ENCODE data around the gene DTNB. TPM values are rescaled to one million over a fixed set of nuclear protein-coding genes. Genes with fewer than 3 reads are reported as not detected.

The DTNB gene
- total and polyA plus RNA-seq, 2 of the 4 experiments (the other 2 are of a cell fraction), result 3.8 to 5.3 TPM

GRCh38 chr2:25512707-25513106, 160.7 kb downstream of the DTNB start:
- WGBS, 2 experiments (ENCODE audit: extremely low coverage in 2 of 2, insufficient read length in 1 of 2), result 83% methylated on average over 2 of the region's 3 CpGs; no CpG with 5 or more reads in 1 of the 2 experiments
- ChIA-PET CTCF (no interaction called here), POLR2A (ENCODE audit: unreplicated experiment) (no interaction called here)
- H2AK9ac ChIP-seq (replicated peaks; ENCODE audit: low read depth, low read length, poor library complexity), result no peak overlapping the region
- H2BK20ac ChIP-seq (ENCODE audit: low read depth, low read length), result no peak overlapping the region
- H4K91ac ChIP-seq (ENCODE audit: insufficient read depth, low read depth, low read length), result no peak overlapping the region
- 0 out of 2 replicates have a peak, but pooled peaks cover 2% of the 10 kb centered on the region for H3K9me3 ChIP-seq (ENCODE audit: control insufficient read depth, insufficient read depth, low read length)
- no peak overlapping the region for H2AK5ac ChIP-seq (ENCODE audit: low read depth, low read length)
- H3K4me2 ChIP-seq (ENCODE audit: low read depth, low read length), result no peak overlapping the region
- H2BK5ac ChIP-seq (ENCODE audit: low read depth, low read length, poor library complexity, severe bottlenecking), result no peak overlapping the region
- no peak overlapping the region for H3K9ac ChIP-seq (ENCODE audit: low read depth, low read length)
- H3K9me1 ChIP-seq (ENCODE audit: insufficient read depth, low read length), result no peaks in the 10 kb centered on the region
- no peaks in the 10 kb centered on the region for H3K27me3 ChIP-seq (ENCODE audit: control insufficient read depth, insufficient read depth, low read length)
- no peak for DNase-seq
- H3K27ac ChIP-seq (ENCODE audit: insufficient read depth, low read length), result no peak overlapping the region
- H4K20me1 ChIP-seq (ENCODE audit: insufficient read depth, low read length), result no peaks in the 10 kb centered on the region
- no TSS peak for BruUV-seq (replicated peaks)
- H3K4me3 ChIP-seq (ENCODE audit: insufficient read depth, low read depth, low read length), result no peak overlapping the region
- H3K18ac ChIP-seq (ENCODE audit: low read depth, low read length), result no peak overlapping the region
- no peak overlapping the region for H3K14ac ChIP-seq (replicated peaks; ENCODE audit: low read depth, low read length)
- no peaks in the 10 kb centered on the region; the same call in 1 of the 2 replicates for H3K4me1 ChIP-seq (ENCODE audit: control insufficient read depth, insufficient read depth, low read length)
- dilution Hi-C loops (cut with HindIII; ENCODE audit: low sequenced_read_pairs, unreplicated experiment) (no loop called here), intact Hi-C loops (cut with micrococcal nuclease) (no loop called here), in situ Hi-C loops (cut with MboI; ENCODE audit: low sequenced_read_pairs) (no loop called here)
- H4K8ac ChIP-seq (ENCODE audit: low read depth in 2 of 2, low read length in 2 of 2), result no peak overlapping the region
- no peak overlapping the region for H3K23ac ChIP-seq (ENCODE audit: low read depth, low read length)
- no peak overlapping the region for H4K5ac ChIP-seq (ENCODE audit: low read depth, low read length)
- H2BK15ac ChIP-seq (ENCODE audit: low read depth, low read length), result no peak overlapping the region
- no peak overlapping the region for H3K4ac ChIP-seq (ENCODE audit: low read depth, low read length)
- H2AFZ ChIP-seq (replicated peaks; ENCODE audit: low read length, poor library complexity), result no peak overlapping the region
- H3K79me1 ChIP-seq (ENCODE audit: low read depth in 1 of 2, low read length in 2 of 2), result no peaks in the 10 kb centered on the region
- H2BK120ac ChIP-seq (ENCODE audit: low read depth, low read length), result no peak overlapping the region
- no peak for TF ChIP-seq RCOR1 (IDR thresholded peaks at IDR 0.05; ENCODE audit: insufficient replicate concordance, low read length)
- TF ChIP-seq BHLHE40 (IDR thresholded peaks at IDR 0.05; ENCODE audit: low read depth, low read length), result no peak
- TF ChIP-seq, protein P1, sequence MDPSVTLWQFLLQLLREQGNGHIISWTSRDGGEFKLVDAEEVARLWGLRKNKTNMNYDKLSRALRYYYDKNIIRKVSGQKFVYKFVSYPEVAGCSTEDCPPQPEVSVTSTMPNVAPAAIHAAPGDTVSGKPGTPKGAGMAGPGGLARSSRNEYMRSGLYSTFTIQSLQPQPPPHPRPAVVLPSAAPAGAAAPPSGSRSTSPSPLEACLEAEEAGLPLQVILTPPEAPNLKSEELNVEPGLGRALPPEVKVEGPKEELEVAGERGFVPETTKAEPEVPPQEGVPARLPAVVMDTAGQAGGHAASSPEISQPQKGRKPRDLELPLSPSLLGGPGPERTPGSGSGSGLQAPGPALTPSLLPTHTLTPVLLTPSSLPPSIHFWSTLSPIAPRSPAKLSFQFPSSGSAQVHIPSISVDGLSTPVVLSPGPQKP (IDR thresholded peaks at IDR 0.05; ENCODE audit: borderline replicate concordance, low read depth, low read length), result no peak
- TF ChIP-seq MAZ (IDR thresholded peaks at IDR 0.05; ENCODE audit: borderline replicate concordance, low read depth, low read length), result no peak
- TF ChIP-seq NFE2L2 (IDR thresholded peaks at IDR 0.05; ENCODE audit: low read depth, low read length), result no peak
- TF ChIP-seq, protein P2, sequence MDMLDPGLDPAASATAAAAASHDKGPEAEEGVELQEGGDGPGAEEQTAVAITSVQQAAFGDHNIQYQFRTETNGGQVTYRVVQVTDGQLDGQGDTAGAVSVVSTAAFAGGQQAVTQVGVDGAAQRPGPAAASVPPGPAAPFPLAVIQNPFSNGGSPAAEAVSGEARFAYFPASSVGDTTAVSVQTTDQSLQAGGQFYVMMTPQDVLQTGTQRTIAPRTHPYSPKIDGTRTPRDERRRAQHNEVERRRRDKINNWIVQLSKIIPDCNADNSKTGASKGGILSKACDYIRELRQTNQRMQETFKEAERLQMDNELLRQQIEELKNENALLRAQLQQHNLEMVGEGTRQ (IDR thresholded peaks at IDR 0.05; ENCODE audit: low read depth, low read length), result no peak
- no peak for TF ChIP-seq CHD1 (IDR thresholded peaks at IDR 0.05; ENCODE audit: low read depth, low read length)
- TF ChIP-seq MAFK (IDR thresholded peaks at IDR 0.05; ENCODE audit: low read depth, low read length), result no peak
- no peak for TF ChIP-seq POLR2A (IDR thresholded peaks at IDR 0.05; ENCODE audit: low read depth, low read length)
- no peaks in the 10 kb centered on the region for H3K36me3 ChIP-seq (ENCODE audit: control insufficient read depth, insufficient read depth, low read length)
- ATAC-seq (ENCODE audit: low read depth), result no peak
- H3K56ac ChIP-seq (ENCODE audit: extremely low read depth, insufficient read depth, low read length), result no peak overlapping the region
